ENCODE measurements around the gene FYB1.

The FYB1 gene

DNA sequence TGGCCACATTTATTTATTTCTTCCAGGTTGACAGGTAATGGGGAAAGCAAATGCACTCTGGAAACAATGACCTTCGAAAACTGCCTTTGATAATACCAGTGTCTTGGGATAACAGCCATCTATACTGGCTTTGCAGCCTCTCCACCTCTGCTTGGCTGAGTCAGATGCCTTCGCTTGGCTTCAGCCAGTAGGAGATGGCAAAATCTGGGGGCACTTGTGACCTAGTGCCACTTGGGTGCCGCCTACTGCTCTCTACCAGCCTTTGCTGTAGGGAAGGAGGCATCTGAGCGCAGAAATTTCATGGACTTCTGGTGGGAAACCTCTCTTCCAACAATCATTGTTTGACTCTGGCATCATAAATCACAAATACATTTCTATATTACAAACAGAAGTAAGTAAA is 21.8 kb downstream of the FYB1 start:
- no peak overlapping the region for H3K27ac ChIP-seq (ENCODE audit: low read length)
- H3K4me1 ChIP-seq (ENCODE audit: control insufficient read depth, insufficient read depth, low read length) = no peaks in the 10 kb centered on the region
- no peaks in the 10 kb centered on the region for H3K27me3 ChIP-seq (ENCODE audit: control insufficient read depth in 1 of 2, insufficient read depth in 2 of 2, low read length in 2 of 2)
- no peak overlapping the region for H3K9ac ChIP-seq (ENCODE audit: low read length in 2 of 2)
- H3K36me3 ChIP-seq (ENCODE audit: control insufficient read depth in 2 of 2, insufficient read depth in 2 of 2, low read length in 2 of 2) = no peaks in the 10 kb centered on the region
- no peaks in the 10 kb centered on the region for H3K9me3 ChIP-seq (ENCODE audit: control insufficient read depth in 2 of 2, low read length in 2 of 2)
- H3K4me3 ChIP-seq (ENCODE audit: low read length in 2 of 2) = no peak overlapping the region

- Histone ChIP-seq H3K36me3 (ENCODE audit: control insufficient read depth in 2 of 2, insufficient read depth in 2 of 2, low read length in 2 of 2) (no peaks in the 10 kb centered on the region), H3K27ac (ENCODE audit: low read length) (no peak overlapping the region), H3K9me3 (ENCODE audit: control insufficient read depth in 2 of 2, low read length in 2 of 2) (no peaks in the 10 kb centered on the region), H3K4me3 (ENCODE audit: low read length in 2 of 2) (no peak overlapping the region), H3K9ac (ENCODE audit: low read length in 2 of 2) (no peak overlapping the region), H3K4me1 (ENCODE audit: control insufficient read depth, insufficient read depth, low read length) (no peaks in the 10 kb centered on the region), H3K27me3 (ENCODE audit: control insufficient read depth in 1 of 2, insufficient read depth in 2 of 2, low read length in 2 of 2) (no peaks in the 10 kb centered on the region)
These were observed 24.1 kb downstream of the FYB1 start for GRCh38 chr5:39195198-39195826.

DNA sequence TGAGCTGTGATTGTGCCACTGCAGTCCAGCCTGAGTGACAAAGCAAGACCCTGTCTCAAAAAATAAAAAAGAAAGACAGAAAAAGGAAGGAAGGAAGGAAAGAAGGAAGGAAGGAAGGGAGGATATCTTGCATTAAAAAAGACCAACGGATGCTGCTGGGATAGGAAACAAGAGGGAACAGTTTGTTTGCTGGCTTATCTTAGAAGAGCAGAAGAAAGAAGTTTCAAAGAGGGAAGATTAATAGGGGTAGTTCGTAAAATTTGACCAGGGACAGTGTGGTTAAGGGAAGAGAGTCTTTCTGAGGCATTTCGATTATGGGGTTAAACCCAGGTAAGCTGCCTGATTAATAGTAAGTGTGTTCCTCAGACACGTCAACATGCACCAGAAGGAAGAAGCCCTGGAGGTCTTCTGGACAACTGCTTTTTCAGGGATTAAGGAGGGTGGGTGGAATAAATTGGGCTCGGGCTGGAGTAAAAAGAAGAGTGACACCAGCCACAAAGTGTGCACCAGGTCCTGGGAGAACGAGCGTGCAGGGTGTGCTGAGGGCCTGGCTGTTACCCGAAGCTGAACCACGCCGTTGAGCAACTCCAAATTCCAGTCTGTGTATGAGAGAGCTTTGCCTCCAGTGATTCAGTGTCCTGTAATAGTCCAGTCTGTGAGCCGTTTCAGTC is 24.8 kb downstream of the FYB1 start:
- no peak overlapping the region for H3K4me3 ChIP-seq (ENCODE audit: low read length in 2 of 2)
- H3K27me3 ChIP-seq (ENCODE audit: control insufficient read depth in 1 of 2, insufficient read depth in 2 of 2, low read length in 2 of 2) = no peaks in the 10 kb centered on the region
- no peak overlapping the region for H3K9ac ChIP-seq (ENCODE audit: low read length in 2 of 2)
- H3K4me1 ChIP-seq (ENCODE audit: control insufficient read depth, insufficient read depth, low read length) = no peaks in the 10 kb centered on the region
- H3K36me3 ChIP-seq (ENCODE audit: control insufficient read depth in 2 of 2, insufficient read depth in 2 of 2, low read length in 2 of 2) = no peaks in the 10 kb centered on the region
- no peak overlapping the region for H3K27ac ChIP-seq (ENCODE audit: low read length)
- H3K9me3 ChIP-seq (ENCODE audit: control insufficient read depth in 2 of 2, low read length in 2 of 2) = no peaks in the 10 kb centered on the region

GRCh38 chr5:39193553-39194465 is 25.6 kb downstream of the FYB1 start:
- H3K4me1 ChIP-seq (ENCODE audit: control insufficient read depth, insufficient read depth, low read length) = no peaks in the 10 kb centered on the region
- H3K4me3 ChIP-seq (ENCODE audit: low read length in 2 of 2) = no peak overlapping the region
- H3K27ac ChIP-seq (ENCODE audit: low read length) = no peak overlapping the region
- no peaks in the 10 kb centered on the region for H3K36me3 ChIP-seq (ENCODE audit: control insufficient read depth in 2 of 2, insufficient read depth in 2 of 2, low read length in 2 of 2)
- H3K9me3 ChIP-seq (ENCODE audit: control insufficient read depth in 2 of 2, low read length in 2 of 2) = no peaks in the 10 kb centered on the region
- no peak overlapping the region for H3K9ac ChIP-seq (ENCODE audit: low read length in 2 of 2)
- no peaks in the 10 kb centered on the region for H3K27me3 ChIP-seq (ENCODE audit: control insufficient read depth in 1 of 2, insufficient read depth in 2 of 2, low read length in 2 of 2)

GRCh38 chr5:39192450-39193160 is 26.8 kb downstream of the FYB1 start:
- Histone ChIP-seq H3K4me1 (ENCODE audit: control insufficient read depth, insufficient read depth, low read length) (no peaks in the 10 kb centered on the region), H3K36me3 (ENCODE audit: control insufficient read depth in 2 of 2, insufficient read depth in 2 of 2, low read length in 2 of 2) (no peaks in the 10 kb centered on the region), H3K9me3 (ENCODE audit: control insufficient read depth in 2 of 2, low read length in 2 of 2) (no peaks in the 10 kb centered on the region), H3K27ac (ENCODE audit: low read length) (no peak overlapping the region), H3K27me3 (ENCODE audit: control insufficient read depth in 1 of 2, insufficient read depth in 2 of 2, low read length in 2 of 2) (no peaks in the 10 kb centered on the region), H3K4me3 (ENCODE audit: low read length in 2 of 2) (no peak overlapping the region), H3K9ac (ENCODE audit: low read length in 2 of 2) (no peak overlapping the region)

- no peak overlapping the region for H3K4me3 ChIP-seq (ENCODE audit: low read length in 2 of 2)
- H3K27ac ChIP-seq (ENCODE audit: low read length) = no peak overlapping the region
- no peaks in the 10 kb centered on the region for H3K36me3 ChIP-seq (ENCODE audit: control insufficient read depth in 2 of 2, insufficient read depth in 2 of 2, low read length in 2 of 2)
- no peaks in the 10 kb centered on the region for H3K27me3 ChIP-seq (ENCODE audit: control insufficient read depth in 1 of 2, insufficient read depth in 2 of 2, low read length in 2 of 2)
- no peaks in the 10 kb centered on the region for H3K9me3 ChIP-seq (ENCODE audit: control insufficient read depth in 2 of 2, low read length in 2 of 2)
- no peaks in the 10 kb centered on the region for H3K4me1 ChIP-seq (ENCODE audit: control insufficient read depth, insufficient read depth, low read length)
- no peak overlapping the region for H3K9ac ChIP-seq (ENCODE audit: low read length in 2 of 2)
These were observed 28.1 kb downstream of the FYB1 start for GRCh38 chr5:39191216-39191615.

DNA sequence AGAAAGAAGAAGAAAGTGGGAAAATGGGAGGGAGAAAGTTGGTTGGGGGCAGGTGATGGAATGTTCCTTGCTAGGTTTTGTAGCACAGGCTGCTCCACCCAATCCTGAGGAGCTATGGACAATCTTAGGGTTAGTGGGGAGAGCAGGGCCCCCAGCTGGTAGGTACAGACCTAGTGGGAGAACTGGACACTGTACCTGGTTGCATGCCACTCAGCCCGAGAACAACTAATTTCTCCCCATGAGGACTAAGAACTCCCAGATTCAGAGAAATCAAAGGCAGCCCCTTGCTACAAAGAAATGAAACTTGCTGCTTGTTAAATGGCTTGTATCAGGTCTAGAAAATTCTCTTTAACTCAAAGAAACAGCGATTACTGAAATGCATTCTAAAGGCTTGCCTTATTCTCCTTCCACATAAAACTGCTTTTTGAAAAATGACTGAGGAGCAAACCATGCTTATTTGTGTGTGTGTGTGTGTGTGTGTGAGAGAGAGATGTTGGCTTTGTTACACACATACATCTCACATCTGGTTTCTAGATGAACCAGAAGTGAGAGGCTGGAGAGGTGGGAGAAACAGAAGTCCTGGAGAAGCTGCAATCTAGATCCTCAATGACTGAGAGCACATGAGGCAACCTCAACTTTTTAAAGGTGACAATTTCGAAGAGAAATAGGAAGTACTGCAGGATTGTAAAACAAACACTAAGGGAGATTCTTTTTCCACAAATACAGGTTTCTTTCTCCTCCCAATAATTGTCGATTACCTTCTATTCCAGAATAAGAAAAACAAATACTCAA is 28.9 kb downstream of the FYB1 start:
- no peak overlapping the region for H3K4me3 ChIP-seq (ENCODE audit: low read length in 2 of 2)

DNA sequence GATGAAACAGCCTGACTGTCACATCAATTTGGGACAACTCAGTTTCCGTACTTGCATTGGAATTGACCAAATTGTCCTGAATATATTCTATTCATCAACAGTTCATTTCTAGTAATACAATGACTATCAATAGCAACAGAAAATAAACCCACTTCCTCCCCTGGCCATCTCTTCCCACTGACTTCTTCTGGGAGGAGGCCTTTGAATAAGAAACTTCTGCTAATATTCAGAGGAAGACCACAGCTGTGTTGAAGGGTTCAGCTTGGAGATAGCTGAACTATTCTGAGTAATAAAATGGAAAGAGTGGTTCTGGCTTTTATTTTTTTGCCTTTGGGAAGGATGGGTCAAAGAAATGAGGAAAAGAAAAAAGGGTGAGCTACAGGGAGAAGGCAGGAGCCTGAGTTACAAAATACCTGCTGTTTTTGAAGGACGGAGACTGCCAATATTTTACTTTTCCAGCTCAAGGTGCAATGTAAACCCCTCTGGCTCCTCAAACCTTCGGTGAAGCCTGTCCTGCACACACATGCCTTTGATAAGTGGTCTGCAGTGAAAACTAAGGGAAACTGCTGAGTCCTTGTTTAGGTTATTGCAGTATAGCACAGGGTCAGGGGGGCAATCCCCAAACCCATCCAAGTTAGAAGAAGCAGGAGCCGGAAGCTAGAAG is 29.9 kb downstream of the FYB1 start:
- Histone ChIP-seq H3K36me3 (ENCODE audit: control insufficient read depth in 2 of 2, insufficient read depth in 2 of 2, low read length in 2 of 2) (no peaks in the 10 kb centered on the region), H3K9me3 (ENCODE audit: control insufficient read depth in 2 of 2, low read length in 2 of 2) (no peaks in the 10 kb centered on the region), H3K4me3 (ENCODE audit: low read length in 2 of 2) (no peak overlapping the region), H3K4me1 (ENCODE audit: control insufficient read depth, insufficient read depth, low read length) (no peaks in the 10 kb centered on the region), H3K27ac (ENCODE audit: low read length) (no peak overlapping the region), H3K27me3 (ENCODE audit: control insufficient read depth in 1 of 2, insufficient read depth in 2 of 2, low read length in 2 of 2) (no peaks in the 10 kb centered on the region), H3K9ac (ENCODE audit: low read length in 2 of 2) (no peak overlapping the region)

More for the DNA sequence above, 28.9 kb downstream of the FYB1 start:
- Histone ChIP-seq H3K27ac (ENCODE audit: low read length) (no peak overlapping the region), H3K9ac (ENCODE audit: low read length in 2 of 2) (no peak overlapping the region), H3K4me1 (ENCODE audit: control insufficient read depth, insufficient read depth, low read length) (no peaks in the 10 kb centered on the region), H3K36me3 (ENCODE audit: control insufficient read depth in 2 of 2, insufficient read depth in 2 of 2, low read length in 2 of 2) (no peaks in the 10 kb centered on the region), H3K9me3 (ENCODE audit: control insufficient read depth in 2 of 2, low read length in 2 of 2) (no peaks in the 10 kb centered on the region), H3K27me3 (ENCODE audit: control insufficient read depth in 1 of 2, insufficient read depth in 2 of 2, low read length in 2 of 2) (no peaks in the 10 kb centered on the region)

DNA sequence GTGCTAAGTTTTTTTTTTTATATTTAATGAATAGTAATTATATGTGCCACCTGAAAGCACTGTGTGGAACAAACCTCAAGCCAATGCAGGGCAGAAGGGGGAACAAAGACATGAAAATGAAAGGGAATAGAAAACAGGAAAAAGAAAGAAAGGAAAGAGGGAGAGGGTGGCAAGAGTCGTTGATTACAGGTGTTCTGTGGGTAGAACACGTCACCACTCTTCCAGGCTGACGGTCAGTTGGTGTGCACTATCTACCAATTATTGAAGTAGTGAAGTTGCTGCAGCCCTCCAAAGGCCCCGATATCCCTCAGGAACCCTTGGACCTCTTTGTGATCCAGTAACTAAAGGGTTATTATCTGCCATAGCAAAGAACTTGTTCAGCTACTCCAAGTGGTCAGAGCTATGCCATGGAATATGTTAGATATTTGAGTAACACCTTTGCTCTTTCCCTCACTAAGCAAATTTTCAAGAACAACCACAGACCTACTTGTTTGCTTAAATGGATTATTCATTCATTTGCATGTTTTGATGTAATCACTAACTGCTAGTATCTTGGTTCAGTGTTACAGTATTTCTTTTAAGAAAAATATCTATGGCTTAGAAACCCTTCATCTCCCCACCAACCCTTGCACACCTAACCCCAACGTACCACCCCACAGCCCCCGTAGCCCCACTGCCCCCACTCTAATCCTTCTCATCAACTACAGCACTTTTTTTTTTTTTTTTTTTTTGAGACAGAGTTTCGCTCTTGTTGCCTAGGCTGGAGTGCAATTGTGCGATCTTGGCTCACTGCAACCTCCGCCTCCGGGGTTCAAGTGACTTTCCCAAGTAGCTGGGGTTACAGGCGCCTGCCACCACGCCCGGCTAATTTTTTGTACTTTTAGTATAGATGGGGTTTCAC is 31.3 kb downstream of the FYB1 start:
- H3K9me3 ChIP-seq (ENCODE audit: control insufficient read depth in 2 of 2, low read length in 2 of 2) = no peaks in the 10 kb centered on the region
- no peak overlapping the region for H3K27ac ChIP-seq (ENCODE audit: low read length)
- no peak overlapping the region for H3K4me3 ChIP-seq (ENCODE audit: low read length in 2 of 2)
- no peaks in the 10 kb centered on the region for H3K4me1 ChIP-seq (ENCODE audit: control insufficient read depth, insufficient read depth, low read length)
- no peaks in the 10 kb centered on the region for H3K36me3 ChIP-seq (ENCODE audit: control insufficient read depth in 2 of 2, insufficient read depth in 2 of 2, low read length in 2 of 2)
- H3K9ac ChIP-seq (ENCODE audit: low read length in 2 of 2) = no peak overlapping the region
- H3K27me3 ChIP-seq (ENCODE audit: control insufficient read depth in 1 of 2, insufficient read depth in 2 of 2, low read length in 2 of 2) = no peaks in the 10 kb centered on the region

Data from stomach smooth muscle (tissue), 2 donors.